IPS-18c (cell line): ENCODE data around the gene LINC00237.

Experiments
- H3K4me3 ChIP-seq: 2 replicates; pipeline ENCODE4 v1.7.0; 2013; ENCODE audit warnings: low read depth, mild to moderate bottlenecking, low read length, moderate library complexity; ENCODE audit not compliant: insufficient read depth
- H3K9me3 ChIP-seq: one replicate; pipeline ENCODE4 v1.6.1; 2013; ENCODE audit warnings: mild to moderate bottlenecking, low read length, moderate library complexity; ENCODE audit not compliant: control insufficient read depth, insufficient read depth

LINC00237 gene

DNA sequence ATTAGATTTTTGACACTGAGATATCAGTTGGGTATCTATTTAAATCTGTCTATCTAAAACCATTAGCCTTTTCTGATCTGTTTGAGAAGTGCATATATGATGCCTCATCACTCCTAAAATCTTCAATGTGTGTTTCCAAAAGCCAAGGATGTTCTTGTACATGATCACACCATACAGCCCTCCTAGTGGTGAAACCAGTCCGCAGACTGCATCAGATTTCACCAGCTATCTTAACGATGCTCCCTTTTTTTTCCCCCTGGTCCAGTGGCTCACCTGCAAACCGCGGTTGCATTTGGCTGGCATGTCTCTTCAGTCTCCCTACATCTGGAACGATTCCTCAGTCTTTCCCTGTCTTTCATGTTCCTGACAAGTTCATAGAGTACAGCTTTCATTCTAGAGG, 23.7 kb upstream of the LINC00237 start:
- Histone ChIP-seq H3K4me3 (no peak overlapping the region), H3K9me3 (no peaks in the 10 kb centered on the region)

DNA sequence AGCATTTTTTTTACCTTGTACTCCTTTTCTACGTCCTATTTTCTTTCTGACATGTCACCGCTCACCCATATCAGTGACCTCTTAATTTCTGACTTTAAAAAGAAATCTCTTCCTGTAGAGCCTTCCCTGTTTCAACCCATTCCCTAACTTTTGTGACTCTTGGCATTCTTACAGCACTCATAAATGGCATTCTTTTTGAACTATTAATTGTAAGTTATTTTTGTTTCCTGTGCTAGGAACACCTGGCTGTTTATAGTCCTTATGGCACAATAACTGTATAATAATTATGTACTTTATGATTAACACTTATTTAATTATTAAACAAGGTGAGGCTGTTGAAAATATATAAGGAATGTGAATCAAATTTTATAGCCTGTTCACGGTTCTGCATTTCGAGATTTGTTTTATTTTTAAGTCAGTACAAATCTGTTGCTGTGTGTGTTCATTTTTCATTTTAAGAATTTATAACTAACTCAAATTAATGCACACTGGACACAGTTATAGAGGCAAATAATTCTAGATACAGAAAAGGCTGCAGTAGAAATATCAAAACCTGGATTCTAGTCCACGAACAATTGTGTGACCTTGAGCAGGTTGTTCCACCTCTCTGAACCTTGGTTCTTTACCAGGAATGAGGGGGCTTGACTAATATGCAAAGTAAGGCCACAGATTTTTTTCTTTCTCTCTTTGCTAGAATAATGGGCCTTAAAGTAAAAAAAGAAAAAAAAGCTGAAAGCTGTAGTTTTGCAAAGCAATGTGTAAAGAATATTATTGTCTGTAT, 21.2 kb upstream of the LINC00237 start:
- Histone ChIP-seq H3K9me3 (no peaks in the 10 kb centered on the region), H3K4me3 (no peak overlapping the region)

DNA sequence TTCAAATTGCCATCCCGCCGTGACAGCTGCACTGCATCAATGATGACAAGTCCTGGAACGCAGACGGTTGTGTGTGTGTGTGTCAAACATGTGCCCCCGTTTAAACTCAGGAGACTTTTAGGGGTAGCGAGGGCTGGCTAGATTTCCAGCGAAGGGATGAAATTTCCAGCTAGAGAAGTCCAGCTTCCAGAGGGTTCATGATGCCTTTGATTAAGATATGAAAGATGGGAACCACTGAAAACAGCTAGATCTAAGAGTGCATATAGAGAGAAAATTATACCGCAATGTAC, 20.4 kb upstream of the LINC00237 start:
- Histone ChIP-seq H3K4me3 (peak overlapping the region; percentile 81), H3K9me3 (no peaks in the 10 kb centered on the region)

DNA sequence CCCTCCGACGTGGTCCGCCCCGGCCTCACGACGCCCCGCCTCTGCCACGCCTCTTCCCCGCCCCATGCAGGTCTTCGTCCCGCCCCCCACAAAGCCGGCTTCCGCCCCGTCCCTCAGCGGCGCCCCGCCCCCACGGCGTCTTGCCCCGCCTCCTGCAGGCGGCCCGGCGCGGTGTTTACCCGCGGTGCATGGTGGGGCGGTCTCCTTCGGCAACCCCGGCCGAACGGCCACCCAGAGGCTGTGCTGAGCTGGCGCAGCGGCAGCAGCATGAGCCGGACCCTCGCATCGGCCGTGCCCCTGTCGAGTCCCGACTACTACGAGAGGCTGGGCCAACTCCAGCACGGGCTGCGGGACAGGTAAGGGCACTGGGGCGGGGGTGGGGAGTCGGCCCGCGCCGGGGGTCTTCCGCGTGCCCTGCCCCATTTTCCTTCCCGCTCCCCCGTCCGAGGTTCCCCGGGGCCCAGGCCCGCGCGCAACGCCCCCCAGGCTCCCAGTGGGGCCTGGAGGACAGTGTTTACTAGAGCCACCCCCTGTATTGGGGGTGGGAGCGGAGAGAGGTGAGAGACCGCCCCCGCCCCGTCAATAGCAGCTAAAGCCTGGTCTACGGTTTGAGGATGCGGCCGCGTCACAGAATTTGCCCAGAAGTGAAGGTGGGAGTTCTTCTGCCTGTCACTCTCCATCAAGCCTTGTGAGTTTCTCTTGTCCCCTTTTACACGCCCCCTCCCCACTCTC, 19.9 kb upstream of the LINC00237 start, which contains the start of gene KIZ:
Gene KIZ (plus strand): TSS at position 234 of the 732 bp plus-strand sequence. CDS start 34 bp downstream, at position 268.
- Histone ChIP-seq H3K4me3 (peak within 1 kb of the TSS; percentile 81), H3K9me3 (no peaks in the 10 kb centered on the region)

DNA sequence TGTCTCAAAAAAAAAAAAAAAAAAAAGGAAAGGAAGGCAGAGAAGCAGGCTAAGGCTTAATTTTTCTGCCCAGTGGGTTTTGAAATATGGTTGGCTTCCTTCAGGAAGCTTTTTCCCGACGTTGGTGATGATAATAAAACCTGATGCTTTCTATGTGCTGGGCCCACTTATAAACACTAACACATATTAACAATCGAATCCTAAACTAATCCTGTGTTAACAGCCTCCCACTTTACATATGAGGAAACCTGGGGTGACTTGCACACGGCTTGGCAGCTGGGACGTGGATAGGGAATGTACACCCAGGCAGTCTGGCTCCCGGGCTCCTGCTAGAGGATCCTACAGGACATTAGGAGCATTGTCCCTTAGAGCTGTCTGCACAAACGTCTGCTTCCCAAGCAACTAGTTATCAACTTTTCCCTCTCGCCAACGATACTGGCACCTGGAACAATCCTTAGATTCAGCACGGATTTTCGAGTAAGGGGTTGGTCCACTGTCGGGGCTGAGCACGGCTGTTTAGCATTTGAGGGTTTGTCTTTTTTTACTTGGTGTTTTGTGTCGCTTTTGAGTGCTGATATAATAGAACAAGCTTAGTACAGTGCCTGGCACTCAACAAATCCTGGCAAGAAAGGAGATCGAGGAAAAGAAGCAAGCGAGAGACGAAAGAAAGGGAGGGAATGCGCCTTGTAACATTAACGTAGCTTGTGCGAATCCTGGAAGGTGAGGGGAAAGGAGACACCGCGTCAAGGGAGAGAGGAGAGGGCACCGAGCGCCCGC, 19.1 kb upstream of the LINC00237 start:
- H3K4me3 ChIP-seq = peak overlapping the region; percentile 61

DNA sequence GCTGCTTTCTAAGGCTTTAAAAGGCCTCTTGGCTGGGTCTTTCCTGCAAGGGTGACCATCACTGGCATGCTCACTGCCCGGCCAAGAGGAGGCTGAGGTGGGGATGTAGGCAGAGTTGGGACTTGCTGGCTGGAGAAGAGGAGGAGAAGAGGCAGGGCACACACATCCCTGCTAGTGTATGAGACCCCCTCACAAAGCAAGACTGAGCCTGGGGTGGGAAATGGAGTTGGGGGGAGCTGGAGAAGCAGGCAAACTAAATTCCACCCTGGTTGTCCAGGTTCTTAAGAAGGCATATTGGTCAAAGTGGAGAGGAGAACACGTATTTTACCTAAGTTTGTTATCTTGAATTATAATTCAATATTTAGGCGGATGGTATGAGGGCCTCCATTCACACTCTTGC, 18.0 kb upstream of the LINC00237 start:
- H3K9me3 ChIP-seq = no peaks in the 10 kb centered on the region

More for the DNA sequence above, 19.1 kb upstream of the LINC00237 start:
- no peaks in the 10 kb centered on the region for H3K9me3 ChIP-seq

DNA sequence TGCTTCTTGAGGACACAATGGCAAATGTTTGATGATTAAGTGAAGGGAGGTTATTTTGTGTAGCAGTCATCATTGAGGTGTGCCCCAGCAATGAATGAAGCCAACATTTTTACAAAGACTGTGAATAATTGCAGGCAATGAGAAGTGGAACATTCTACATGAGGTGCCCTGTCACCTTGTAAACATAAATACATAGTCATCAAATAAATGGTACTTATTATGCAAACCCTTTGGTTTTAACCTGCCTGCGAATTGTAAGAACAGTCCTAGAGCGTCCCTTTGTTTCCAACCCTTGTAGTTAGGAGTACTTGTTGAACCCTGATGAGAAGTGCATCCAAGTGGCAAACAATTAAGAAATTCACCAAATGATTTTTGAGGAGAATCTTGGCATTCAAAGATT, 12.6 kb upstream of the LINC00237 start:
- Histone ChIP-seq H3K4me3 (no peak overlapping the region), H3K9me3 (no peaks in the 10 kb centered on the region)

More for the DNA sequence above, 18.0 kb upstream of the LINC00237 start:
- H3K4me3 ChIP-seq = no peak overlapping the region

DNA sequence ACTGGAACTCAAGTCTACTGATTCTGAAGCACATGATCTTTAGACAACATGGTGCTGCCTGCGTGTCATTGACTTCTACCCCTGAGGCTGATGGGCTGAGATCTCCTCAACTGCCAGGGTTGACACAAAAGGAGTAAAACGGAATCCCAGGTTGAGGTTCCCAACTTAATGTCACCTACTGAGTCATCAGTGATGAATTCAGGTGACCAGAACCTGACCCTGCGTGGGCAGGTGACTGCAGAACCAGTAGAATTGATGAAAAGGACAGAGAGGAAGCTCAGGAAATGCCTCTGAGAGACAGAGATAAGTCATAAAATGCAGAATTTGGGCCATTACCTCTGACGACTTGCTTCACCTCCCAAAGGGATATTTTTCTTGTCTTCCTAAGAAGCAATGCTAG, 12.0 kb upstream of the LINC00237 start:
- Histone ChIP-seq H3K9me3 (no peaks in the 10 kb centered on the region), H3K4me3 (no peak overlapping the region)

DNA sequence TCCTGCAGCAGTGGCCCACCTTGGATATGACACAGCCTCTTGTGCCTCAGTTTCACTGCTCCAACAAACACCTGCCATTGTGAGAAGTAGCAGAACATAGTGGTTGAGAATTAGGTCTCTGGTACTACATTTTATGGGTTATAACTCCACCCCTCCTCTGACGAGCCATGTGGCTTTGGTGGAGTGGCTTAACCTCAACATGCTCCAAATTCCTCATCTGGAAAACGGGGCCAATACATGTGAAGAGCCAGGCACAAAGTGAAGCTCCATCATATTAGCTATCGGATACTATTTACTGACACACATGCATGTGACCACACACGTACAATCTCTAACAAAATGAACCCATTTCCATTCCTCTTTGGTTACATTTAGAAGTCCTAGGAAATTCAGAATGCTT, 11.4 kb upstream of the LINC00237 start:
- H3K4me3 ChIP-seq = no peak overlapping the region
- no peaks in the 10 kb centered on the region for H3K9me3 ChIP-seq

DNA sequence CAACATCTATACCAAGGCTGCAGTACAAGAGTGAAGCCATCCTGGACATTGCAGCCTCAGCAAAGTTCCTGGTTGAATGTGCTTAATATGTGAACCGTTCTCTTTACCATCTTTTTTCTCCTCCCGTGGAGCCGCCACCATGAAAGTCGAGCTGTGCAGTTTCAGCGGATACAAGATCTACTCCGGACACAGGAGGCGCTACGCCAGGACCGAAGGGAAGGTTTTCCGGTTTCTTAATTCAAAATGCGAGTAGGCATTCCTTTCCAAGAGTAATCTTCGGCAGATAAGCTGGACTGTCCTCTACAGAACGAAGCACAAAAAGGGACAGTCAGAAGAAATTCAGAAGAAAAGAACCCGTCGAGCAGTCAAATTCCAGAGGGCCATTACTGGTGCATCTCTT, 8.4 kb upstream of the LINC00237 start:
- Histone ChIP-seq H3K9me3 (no peaks in the 10 kb centered on the region), H3K4me3 (no peak overlapping the region)

DNA sequence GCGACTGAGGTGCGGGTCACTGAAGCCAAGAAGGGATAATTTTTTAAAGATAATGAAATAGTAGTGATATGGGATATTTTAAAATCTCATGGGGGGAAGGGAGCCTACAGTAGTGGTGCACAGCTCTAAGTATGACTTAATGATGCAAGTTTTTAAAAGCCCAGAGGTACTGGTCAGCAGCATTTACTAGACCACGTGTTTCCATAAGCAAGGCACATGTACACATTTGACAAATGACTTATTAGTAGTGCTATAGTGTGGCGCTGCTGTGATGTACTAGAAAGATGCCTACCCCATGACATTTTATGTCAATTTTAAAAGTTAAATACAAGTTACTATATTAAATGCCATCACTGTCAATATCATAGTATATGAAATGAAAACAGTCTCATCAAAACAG, 7.5 kb upstream of the LINC00237 start:
- Histone ChIP-seq H3K9me3 (no peaks in the 10 kb centered on the region), H3K4me3 (no peak overlapping the region)

DNA sequence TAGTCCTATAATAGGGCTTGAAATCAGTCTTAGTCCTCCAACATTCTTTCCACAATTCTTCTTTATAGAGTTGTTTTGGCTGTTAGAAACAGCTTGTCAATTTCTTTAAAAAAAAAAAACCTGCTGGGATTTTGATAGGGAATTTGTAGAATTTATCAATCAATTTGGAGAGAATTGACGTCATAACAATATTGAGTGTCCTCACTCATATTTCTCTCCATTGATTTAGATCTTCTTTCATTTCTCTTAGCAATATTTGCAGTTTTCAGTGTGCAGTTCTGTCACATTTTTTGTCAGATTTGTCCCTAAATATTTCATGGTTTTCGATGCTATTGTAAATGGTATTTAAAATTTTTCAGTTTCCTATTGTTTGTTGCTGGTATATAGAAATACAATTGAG, 5.3 kb upstream of the LINC00237 start:
- H3K9me3 ChIP-seq = no peaks in the 10 kb centered on the region
- no peak overlapping the region for H3K4me3 ChIP-seq

DNA sequence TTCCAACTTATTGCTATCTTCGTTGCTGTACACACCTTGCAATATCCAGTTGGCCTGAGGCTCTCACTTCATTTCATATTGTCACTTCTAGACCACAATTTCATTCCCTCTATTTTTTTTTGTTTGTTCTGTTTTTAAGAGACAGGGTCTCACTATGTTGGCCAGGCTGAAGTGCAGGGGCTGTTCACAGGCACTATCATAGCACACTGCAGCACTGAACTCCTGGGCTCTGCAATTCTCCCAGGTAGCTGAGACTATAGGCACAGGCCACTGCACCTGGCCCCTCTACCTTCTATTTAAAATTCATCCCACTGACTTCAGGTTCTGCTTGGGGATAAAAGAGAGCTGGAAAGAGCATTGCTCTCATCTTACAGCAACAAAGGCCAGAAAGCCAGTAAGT, 4.7 kb upstream of the LINC00237 start:
- no peaks in the 10 kb centered on the region for H3K9me3 ChIP-seq
- H3K4me3 ChIP-seq = no peak overlapping the region

DNA sequence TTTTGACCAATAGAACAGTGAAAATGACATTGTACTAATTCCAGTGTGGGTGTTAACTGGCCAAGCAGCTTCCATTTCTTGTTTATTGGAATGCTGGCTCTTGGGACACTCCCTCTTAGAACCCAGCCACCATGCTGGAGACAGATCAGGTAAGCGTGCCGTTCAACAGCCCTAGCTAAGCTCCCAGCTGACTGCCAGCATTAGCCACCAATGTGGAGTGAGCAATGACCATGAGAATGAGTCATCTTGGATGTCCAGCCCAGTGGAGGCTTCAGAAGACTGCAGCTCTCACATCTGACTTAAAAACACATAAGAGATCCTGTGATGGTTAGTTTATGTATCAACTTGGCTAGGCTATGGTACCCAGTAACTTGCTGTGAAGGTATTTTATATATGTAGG, 3.0 kb upstream of the LINC00237 start:
- Histone ChIP-seq H3K9me3 (no peaks in the 10 kb centered on the region), H3K4me3 (no peak overlapping the region)

DNA sequence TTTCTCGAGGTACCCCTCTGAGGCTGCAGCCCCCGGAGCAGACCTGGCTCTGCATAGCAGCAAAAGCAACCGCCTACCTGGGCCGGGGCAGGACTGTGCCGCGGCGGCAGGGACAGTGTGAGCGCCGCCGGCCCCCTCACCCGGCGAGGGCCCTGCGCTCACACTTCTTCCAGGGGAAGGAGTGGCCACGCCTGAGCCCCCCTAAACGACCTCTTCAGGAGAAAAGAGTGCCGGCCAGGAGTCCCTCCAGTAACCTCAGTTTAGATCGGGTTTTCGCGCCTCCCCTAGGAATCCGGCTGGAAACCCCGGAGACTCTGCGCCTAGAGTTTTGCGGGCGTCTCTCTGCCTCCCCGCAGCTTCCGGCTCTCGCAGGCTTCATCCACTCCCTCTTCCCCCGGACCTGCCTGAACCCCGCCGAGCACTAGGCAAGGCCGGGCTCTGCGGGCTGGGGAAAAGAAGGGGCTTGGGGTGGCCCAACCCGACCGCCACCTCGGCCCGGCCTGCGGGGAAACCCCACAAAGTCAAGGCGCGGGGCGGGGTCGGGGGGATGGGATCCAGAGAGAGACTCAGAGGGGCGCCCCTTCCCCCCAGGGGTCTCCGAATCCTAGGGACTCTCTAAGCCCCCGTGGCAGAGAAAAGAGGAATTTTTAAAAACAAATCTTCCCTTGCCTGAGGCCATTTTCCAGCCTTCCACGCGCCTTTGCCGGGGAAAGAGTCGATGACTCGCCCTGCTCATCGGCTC, 558 bp downstream of the LINC00237 start:
- Histone ChIP-seq H3K9me3 (no peaks in the 10 kb centered on the region), H3K4me3 (peak overlapping the region; percentile 55)

DNA sequence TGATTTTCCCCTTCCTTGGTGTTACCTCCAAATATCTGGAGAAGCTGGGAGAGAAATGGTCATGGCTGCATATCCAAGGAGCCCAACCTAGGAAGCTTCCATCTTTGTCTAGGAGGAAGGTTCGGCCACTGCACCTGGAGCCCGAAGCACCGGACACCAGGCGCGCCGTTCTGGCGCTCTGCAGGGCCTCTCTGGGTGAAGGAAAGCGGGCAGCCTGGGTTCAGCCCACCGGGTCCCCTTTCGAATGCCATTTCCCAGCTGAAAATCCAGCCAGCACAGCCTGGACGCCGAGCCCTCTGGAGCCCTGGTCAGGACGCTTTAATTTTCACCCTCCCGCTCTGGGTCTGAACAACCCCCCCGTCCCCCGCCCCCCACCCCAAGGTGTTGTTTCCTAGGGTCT, 1.2 kb downstream of the LINC00237 start:
- no peaks in the 10 kb centered on the region for H3K9me3 ChIP-seq
- peak overlapping the region; percentile 55 for H3K4me3 ChIP-seq

DNA sequence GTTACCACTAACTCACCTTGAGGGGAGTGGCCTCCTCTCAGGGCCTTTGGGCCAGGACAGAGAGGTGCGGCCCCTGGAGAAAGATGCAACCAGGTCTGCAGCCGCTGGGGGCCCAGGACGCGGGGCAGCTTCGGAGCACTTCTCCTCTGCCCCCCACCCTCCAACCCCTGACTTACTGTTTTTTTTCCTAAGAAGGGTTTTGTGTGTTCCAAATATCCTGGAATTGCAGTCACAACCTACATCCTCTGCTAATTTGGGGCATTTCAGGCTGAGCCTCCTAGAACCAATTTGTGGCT, 1.7 kb downstream of the LINC00237 start:
- H3K4me3 ChIP-seq = peak overlapping the region; percentile 28; the same call in 1 of the 2 replicates
- no peaks in the 10 kb centered on the region for H3K9me3 ChIP-seq
